K562 (cell line): Measurements from ENCODE around the gene KCTD7. TPM values are rescaled to one million over a fixed set of nuclear protein-coding genes. Genes with fewer than 3 reads are reported as not detected.

Experiments
- ATAC-seq: fragments of 200-7000 bp; cut with Tn5 transposase; 3 replicates; pipeline ENCODE4 v1.9.1; 2020; ENCODE audit warnings: moderate library complexity
- BruUV-seq: library from RNA; stranded (reverse); fragments of 400-500 nt; replicated peaks from 2 replicates; lab custom pipeline; 2021; lab: Mats Ljungman, UMichigan
- CTCF ChIA-PET: fragments of 300-600 bp; formaldehyde crosslinking; extraction: SDS; loops from one replicate; lab custom pipeline; 2021; ENCODE audit warnings: low intra/inter-chr PET ratio; lab: Yijun Ruan, JAX
- POLR2A ChIA-PET: fragments of 300-600, 350-650 bp; sonication (Branson Sonifier 250); formaldehyde crosslinking; extraction: SDS; loops from one replicate; lab custom pipeline; 2021; ENCODE audit warnings: antibody characterized with exemption, inconsistent platforms; lab: Yijun Ruan, JAX
- DNase-seq, 4 experiments: peaks; one replicate each; pipeline versions ENCODE4 v3.0.0 to v3.0.0-alpha.2; 2011 to 2018; ENCODE audit warnings: low spot score in 3 of 4, mixed read lengths in 3 of 4; ENCODE audit errors: extremely low read depth in 1 of 4
- FAIRE-seq: peaks from 2 replicates; lab custom pipeline; 2011; peaks lifted over from hg19 to GRCh38; lab: Jason Lieb, UNC
- H2AFZ ChIP-seq: 2 replicates; pipeline ENCODE4 v1.6.0; 2011; ENCODE audit warnings: low read depth, low read length, control low read depth, inconsistent platforms
- H3K27ac ChIP-seq: fragments of 200-600 bp; 3 replicates; pipeline ENCODE4 v1.8.0; 2011; ENCODE audit warnings: low read depth, mild to moderate bottlenecking, control low read depth, inconsistent platforms, low read length, moderate library complexity, mixed read lengths; ENCODE audit errors: extremely low read depth
- H3K27me3 ChIP-seq, 2 experiments: fragments of 300-600 bp in 1 of 2; 2 replicates in 1 of 2; 3 replicates in 1 of 2; pipeline versions ENCODE4 v1.6.0 to v1.8.0; 2011; ENCODE audit warnings: inconsistent platforms in 2 of 2, low read length in 2 of 2, mild to moderate bottlenecking in 1 of 2, mixed read lengths in 1 of 2, moderate library complexity in 1 of 2; ENCODE audit not compliant: control insufficient read depth in 2 of 2, insufficient read depth in 2 of 2
- H3K36me3 ChIP-seq: fragments of 300-600 bp; 3 replicates; pipeline ENCODE4 v1.8.0; 2011; ENCODE audit warnings: mild to moderate bottlenecking, low read length, inconsistent platforms; ENCODE audit not compliant: control insufficient read depth, insufficient read depth
- H3K4me1 ChIP-seq, 2 experiments: fragments of 200-600 bp in 1 of 2; replicated peaks in 1 of 2; 2 replicates in 1 of 2; 3 replicates in 1 of 2; pipeline versions ENCODE4 v1.5.1 to v1.8.0; 2011; ENCODE audit warnings: inconsistent platforms in 2 of 2, low read length in 2 of 2, mild to moderate bottlenecking in 1 of 2, mixed read lengths in 1 of 2, moderate library complexity in 1 of 2; ENCODE audit not compliant: control insufficient read depth in 2 of 2, insufficient read depth in 2 of 2
- H3K4me2 ChIP-seq: 2 replicates; pipeline ENCODE4 v1.6.1; 2011; ENCODE audit warnings: low read length, control low read depth, inconsistent platforms, mixed read lengths; ENCODE audit not compliant: insufficient read depth
- H3K4me3 ChIP-seq: fragments of 200-600 bp; sonication (generic), shearing (Covaris generic); 2 replicates; pipeline ENCODE4 v1.5.1; 2016; ENCODE audit warnings: control low read depth, inconsistent platforms
- H3K79me2 ChIP-seq: fragments of 200-600 bp; 3 replicates; pipeline ENCODE4 v1.8.0; 2011; ENCODE audit warnings: low read length, inconsistent platforms; ENCODE audit not compliant: control insufficient read depth, insufficient read depth
- H3K9ac ChIP-seq, 2 experiments: 2 replicates each; pipeline versions ENCODE4 v1.6.0 to v1.6.1; 2011; ENCODE audit warnings: low read depth in 2 of 2, low read length in 2 of 2, control low read depth in 1 of 2, inconsistent platforms in 1 of 2, mild to moderate bottlenecking in 1 of 2, mixed read lengths in 1 of 2; ENCODE audit not compliant: insufficient read depth in 1 of 2
- H3K9me1 ChIP-seq: one replicate; pipeline ENCODE4 v1.6.0; 2011; ENCODE audit warnings: inconsistent platforms, mild to moderate bottlenecking, low read length, moderate library complexity; ENCODE audit not compliant: control insufficient read depth, insufficient read depth
- H3K9me3 ChIP-seq: replicated peaks from 2 replicates; pipeline ENCODE4 v1.5.1; 2011; ENCODE audit warnings: low read depth, low read length, inconsistent platforms; ENCODE audit not compliant: control insufficient read depth, insufficient read depth
- H4K20me1 ChIP-seq: replicated peaks from 2 replicates; pipeline ENCODE4 v1.6.1; 2011; ENCODE audit warnings: low read length, inconsistent platforms, mixed read lengths; ENCODE audit not compliant: control insufficient read depth, insufficient read depth
- CBX5 ChIP-seq: IDR thresholded peaks from 2 replicates; pipeline ENCODE4 v1.6.1; 2014; ENCODE audit warnings: low read depth, borderline replicate concordance
- GATAD2A ChIP-seq: fragments of 450-650 bp; IDR thresholded peaks from 2 replicates; pipeline ENCODE4 v1.6.1; 2017
- ILK ChIP-seq: fragments of 450-650 bp; IDR thresholded peaks from 2 replicates; pipeline ENCODE4 v1.6.1; 2016; ENCODE audit warnings: missing genetic modification characterization, low read depth, mild to moderate bottlenecking, missing compliant biosample characterization, moderate library complexity, borderline replicate concordance
- KDM1A ChIP-seq, 2 experiments: fragments of 450-650 bp; IDR thresholded peaks; 2 replicates each; pipeline ENCODE4 v1.6.1; 2016; ENCODE audit warnings: mild to moderate bottlenecking in 2 of 2
- POLR2A ChIP-seq: fragments of 450-650 bp; conservative IDR thresholded peaks from 2 replicates; pipeline ENCODE4 v1.6.1; 2016
- POLR2G ChIP-seq: fragments of 200-400 bp; formaldehyde crosslinking; IDR thresholded peaks from 2 replicates; pipeline ENCODE4 v1.6.1; 2017; ENCODE audit warnings: low read depth, mild to moderate bottlenecking, antibody characterized with exemption, low read length, moderate library complexity
- SUPT5H ChIP-seq: fragments of 450-650 bp; IDR thresholded peaks from 2 replicates; pipeline ENCODE4 v1.6.1; 2016
- ZEB2 ChIP-seq: fragments of 450-650 bp; IDR thresholded peaks from 2 replicates; pipeline ENCODE4 v1.6.1; 2016
- WGBS: fragments of 100-300 bp; shearing (Covaris generic); methylation state at CpG from one replicate; pipeline ENCODE4 v1.1.6; 2016; ENCODE audit warnings: low coverage, mixed read lengths; ENCODE audit not compliant: insufficient coverage; ENCODE audit errors: missing lambda C conversion rate; 5-methylcytosine and 5-hydroxymethylcytosine counted together
- in situ Hi-C: fragments of 300-500 bp; cut with MboI; formaldehyde crosslinking; loops from 4 replicates; pipeline ENCODE4 v1.15.0; 2018; ENCODE audit warnings: inconsistent platforms, mixed read lengths
- intact Hi-C: fragments of 100-400 bp; cut with micrococcal nuclease; formaldehyde crosslinking; loops from 2 replicates; pipeline ENCODE4 v1.14.2; 2022
- polyA plus RNA-seq, 8 experiments: library from polyadenylated mRNA; depleted of rRNA in 4 of 8; stranded (reverse) in 5 of 8; unstranded in 3 of 8; fragments of >200 nt; fragmentation: Nextera tagmentation in 2 of 8; fragmentation: Illumina TruSeq in 1 of 8; extraction: Ambion mirVana in 2 of 8; extraction: Trizol in 1 of 8; gene quantifications; 2 replicates each; pipeline versions ENCODE4 v1.2.1 to v1.2.3, GENCODE V29; 2011 to 2014; ENCODE audit warnings: inconsistent platforms in 1 of 8, missing spikeins in 1 of 8
- total RNA-seq, 7 experiments: library from RNA; depleted of rRNA in 6 of 7; stranded (reverse); fragments of >200 nt in 6 of 7; fragmentation: Illumina TruSeq in 2 of 7; extraction: Trizol in 2 of 7; gene quantifications; 2 replicates each; pipeline versions ENCODE4 v1.2.1 to v1.2.3, GENCODE V29; 2011 to 2021; ENCODE audit warnings: low replicate concordance in 1 of 7
- TF ChIP-seq, protein P1 (sequence below): sonication (generic); formaldehyde crosslinking; IDR thresholded peaks from 2 replicates; pipeline ENCODE4 v1.8.1; 2023; ENCODE audit warnings: mild to moderate bottlenecking, missing genetic modification reagents

KCTD7 gene
- total and polyA plus RNA-seq, 9 of the 15 experiments (the other 6 are each of a cell fraction or from before 2014, with no cell fraction given): 1.5 to 26.0 (median 9.0) TPM

DNA sequence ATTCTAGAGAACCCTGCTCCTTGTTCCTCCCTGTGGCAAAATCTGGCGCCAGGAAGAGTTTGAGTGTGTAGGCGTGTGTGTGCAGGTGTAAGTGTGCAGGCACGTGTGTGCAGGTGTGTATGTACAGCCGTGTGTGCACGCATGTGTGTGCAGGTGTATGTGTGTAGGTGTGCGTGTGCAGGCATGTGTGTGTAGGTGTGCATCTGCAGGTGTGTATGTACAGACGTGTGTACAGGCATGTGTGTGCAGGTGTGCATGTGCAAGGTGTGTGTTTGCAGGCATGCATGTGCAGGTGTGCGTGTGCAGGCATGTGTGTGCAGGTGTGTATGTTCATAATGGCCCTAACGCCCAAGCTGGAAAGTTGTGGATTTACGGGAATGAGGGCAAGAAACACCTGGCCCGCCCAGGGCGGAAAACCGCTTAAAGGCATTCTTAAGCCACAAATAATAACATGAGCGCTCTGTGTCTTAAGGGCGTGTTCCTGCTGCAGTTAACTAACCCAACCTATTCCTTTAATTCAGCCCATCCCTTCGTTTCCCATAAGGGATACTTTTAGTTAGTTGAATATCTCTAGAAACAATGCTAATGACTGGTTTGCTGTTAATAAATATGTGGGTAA, 34.1 kb downstream of the KCTD7 start:
- DNase-seq (no peak), ATAC-seq (no peak), FAIRE-seq (no peak)
- H3K4me3 ChIP-seq: no peak overlapping the region
- peaks cover 5% of the 10 kb centered on the region; the same call in 1 of the 2 replicates for H3K9me3 ChIP-seq
- peaks cover 31% of the 10 kb centered on the region for H3K79me2 ChIP-seq
- peaks cover 4% of the 10 kb centered on the region for H3K9me1 ChIP-seq
- peaks cover 16% of the 10 kb centered on the region; the same call in 1 of the 2 replicates for H4K20me1 ChIP-seq
- 86% methylated on average over 16 of the region's 16 CpGs for WGBS
- intact Hi-C loops (no loop called here), in situ Hi-C loops (no loop called here)
- ChIA-PET POLR2A (no interaction called here), CTCF (no interaction called here)
- no peak overlapping the region for H3K4me2 ChIP-seq
- H3K27me3 ChIP-seq: no peaks in the 10 kb centered on the region
- no peak overlapping the region for H3K27ac ChIP-seq
- H3K36me3 ChIP-seq: peaks cover 5% of the 10 kb centered on the region; the same call in 2 of the 3 replicates
- TF ChIP-seq KDM1A (IDR thresholded peaks at IDR 0.05) (peak in 1 of 2 experiments; percentile 77; a peak in 1 of 4 replicates), GATAD2A (0 out of 2 replicates have a peak, but pooled peaks have one; percentile 14), POLR2A (peak; percentile 38; the same call in 1 of the 2 replicates), ZEB2 (0 out of 2 replicates have a peak, but pooled peaks have one; percentile 41), SUPT5H (0 out of 2 replicates have a peak, but pooled peaks have one; percentile 53), CBX5 (no peak), POLR2G (0 out of 2 replicates have a peak, but pooled peaks have one; percentile 38), ILK (tag) (no peak)
- TF ChIP-seq, protein P1, sequence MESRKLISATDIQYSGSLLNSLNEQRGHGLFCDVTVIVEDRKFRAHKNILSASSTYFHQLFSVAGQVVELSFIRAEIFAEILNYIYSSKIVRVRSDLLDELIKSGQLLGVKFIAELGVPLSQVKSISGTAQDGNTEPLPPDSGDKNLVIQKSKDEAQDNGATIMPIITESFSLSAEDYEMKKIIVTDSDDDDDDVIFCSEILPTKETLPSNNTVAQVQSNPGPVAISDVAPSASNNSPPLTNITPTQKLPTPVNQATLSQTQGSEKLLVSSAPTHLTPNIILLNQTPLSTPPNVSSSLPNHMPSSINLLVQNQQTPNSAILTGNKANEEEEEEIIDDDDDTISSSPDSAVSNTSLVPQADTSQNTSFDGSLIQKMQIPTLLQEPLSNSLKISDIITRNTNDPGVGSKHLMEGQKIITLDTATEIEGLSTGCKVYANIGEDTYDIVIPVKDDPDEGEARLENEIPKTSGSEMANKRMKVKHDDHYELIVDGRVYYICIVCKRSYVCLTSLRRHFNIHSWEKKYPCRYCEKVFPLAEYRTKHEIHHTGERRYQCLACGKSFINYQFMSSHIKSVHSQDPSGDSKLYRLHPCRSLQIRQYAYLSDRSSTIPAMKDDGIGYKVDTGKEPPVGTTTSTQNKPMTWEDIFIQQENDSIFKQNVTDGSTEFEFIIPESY (CRISPR knock-in tag): peak; percentile 69; the same call in 1 of the 2 replicates
- no peak overlapping the region for H3K9ac ChIP-seq
- no TSS peak for BruUV-seq
- no peak overlapping the region for H2AFZ ChIP-seq
- peaks cover 0 to 11% of the 10 kb centered on the region in 2 experiments; a peak in 2 of 5 replicates for H3K4me1 ChIP-seq
